Measurements from ENCODE around the gene SNCB.
A peak's percentile ranks its signal among the peaks of the same experiment; 100 is the strongest.

Gene SNCB

GRCh38 chr5:176609724-176610434, 20.5 kb downstream of the SNCB start, which contains the start of gene GPRIN1:
TSS of gene GPRIN1 (minus strand) at chr5:176610156. CDS start at chr5:176599834, 10,322 bp downstream.
- H2AK5ac ChIP-seq (ENCODE audit: low read length): no peak within 1 kb of the TSS
- peak within 1 kb of the TSS; percentile 25 for H4K8ac ChIP-seq (ENCODE audit: low read depth, low read length)
- H3K9me3 ChIP-seq (ENCODE audit: insufficient read depth, low read depth, low read length): no peaks in the 10 kb centered on the region
- H3K23ac ChIP-seq (ENCODE audit: low read length): no peak within 1 kb of the TSS
- H4K12ac ChIP-seq (ENCODE audit: low read depth, low read length): no peak within 1 kb of the TSS
- no peak within 1 kb of the TSS for H3K4ac ChIP-seq (ENCODE audit: low read depth, low read length)
- no peaks in the 10 kb centered on the region for H3K36me3 ChIP-seq (ENCODE audit: control insufficient read depth in 1 of 2, insufficient read depth in 2 of 2, low read length in 2 of 2)
- peak; percentile 29 to 77 for DNase-seq
- H2BK120ac ChIP-seq (ENCODE audit: insufficient read depth, low read length, poor library complexity): no peak within 1 kb of the TSS
- H3K27ac ChIP-seq (ENCODE audit: low read depth, low read length): no peak within 1 kb of the TSS
- H3K4me2 ChIP-seq (ENCODE audit: low read length): peak within 1 kb of the TSS; percentile 65
- no peaks in the 10 kb centered on the region for H3K79me2 ChIP-seq (ENCODE audit: control insufficient read depth, insufficient read depth, low read length, poor library complexity)
- no peak within 1 kb of the TSS for H4K91ac ChIP-seq (ENCODE audit: low read depth, low read length)
- peaks cover 4 to 7% of the 10 kb centered on the region in 2 experiments for H3K4me1 ChIP-seq (ENCODE audit: control insufficient read depth in 1 of 2, insufficient read depth in 2 of 2, low read length in 2 of 2)
- H3K14ac ChIP-seq (ENCODE audit: low read length): no peak within 1 kb of the TSS
- no peak within 1 kb of the TSS for H2BK12ac ChIP-seq (ENCODE audit: low read length)
- H3K27me3 ChIP-seq (ENCODE audit: insufficient read depth, low read length): no peaks in the 10 kb centered on the region
- no peak within 1 kb of the TSS for H3K9ac ChIP-seq (ENCODE audit: low read length)
- peak within 1 kb of the TSS; percentile 69 for H3K4me3 ChIP-seq (ENCODE audit: low read depth, low read length)
- H3K79me1 ChIP-seq (ENCODE audit: low read length): no peaks in the 10 kb centered on the region
- H3K18ac ChIP-seq (ENCODE audit: low read length): no peak within 1 kb of the TSS
- no peak within 1 kb of the TSS for H2BK5ac ChIP-seq (ENCODE audit: low read depth, low read length, poor library complexity)
- peak within 1 kb of the TSS; percentile 77 for H2AFZ ChIP-seq (ENCODE audit: insufficient read depth, low read length, poor library complexity)
- WGBS (ENCODE audit: extremely low coverage, insufficient coverage, insufficient read length): no CpG with 5 or more reads among the region's 101 CpGs

GRCh38 chr5:176608937-176609723, 21.2 kb downstream of the SNCB start:
- H4K12ac ChIP-seq (ENCODE audit: low read depth, low read length): no peak overlapping the region
- H3K79me2 ChIP-seq (ENCODE audit: control insufficient read depth, insufficient read depth, low read length, poor library complexity): no peaks in the 10 kb centered on the region
- H3K23ac ChIP-seq (ENCODE audit: low read length): no peak overlapping the region
- H4K8ac ChIP-seq (ENCODE audit: low read depth, low read length): no peak overlapping the region
- no peak overlapping the region for H3K4ac ChIP-seq (ENCODE audit: low read depth, low read length)
- no peaks in the 10 kb centered on the region for H3K79me1 ChIP-seq (ENCODE audit: low read length)
- no peaks in the 10 kb centered on the region for H3K36me3 ChIP-seq (ENCODE audit: control insufficient read depth in 1 of 2, insufficient read depth in 2 of 2, low read length in 2 of 2)
- no CpG with 5 or more reads among the region's 46 CpGs for WGBS (ENCODE audit: extremely low coverage, insufficient coverage, insufficient read length)
- no peak overlapping the region for H3K27ac ChIP-seq (ENCODE audit: low read depth, low read length)
- no peaks in the 10 kb centered on the region for H3K9me3 ChIP-seq (ENCODE audit: insufficient read depth, low read depth, low read length)
- no peak overlapping the region for H2BK12ac ChIP-seq (ENCODE audit: low read length)
- H3K4me1 ChIP-seq (ENCODE audit: control insufficient read depth in 1 of 2, insufficient read depth in 2 of 2, low read length in 2 of 2): peaks cover 4 to 7% of the 10 kb centered on the region in 2 experiments
- no peak for DNase-seq
- H3K4me3 ChIP-seq (ENCODE audit: low read depth, low read length): peak overlapping the region; percentile 50
- no peak overlapping the region for H2BK120ac ChIP-seq (ENCODE audit: insufficient read depth, low read length, poor library complexity)
- no peak overlapping the region for H3K9ac ChIP-seq (ENCODE audit: low read length)
- H3K4me2 ChIP-seq (ENCODE audit: low read length): peak overlapping the region; percentile 56
- H3K18ac ChIP-seq (ENCODE audit: low read length): no peak overlapping the region
- no peak overlapping the region for H3K14ac ChIP-seq (ENCODE audit: low read length)
- H4K91ac ChIP-seq (ENCODE audit: low read depth, low read length): no peak overlapping the region
- H2AK5ac ChIP-seq (ENCODE audit: low read length): no peak overlapping the region
- H3K27me3 ChIP-seq (ENCODE audit: insufficient read depth, low read length): no peaks in the 10 kb centered on the region
- no peak overlapping the region for H2AFZ ChIP-seq (ENCODE audit: insufficient read depth, low read length, poor library complexity)
- no peak overlapping the region for H2BK5ac ChIP-seq (ENCODE audit: low read depth, low read length, poor library complexity)

GRCh38 chr5:176608142-176608705, 22.1 kb downstream of the SNCB start:
- Histone ChIP-seq H3K79me2 (ENCODE audit: control insufficient read depth, insufficient read depth, low read length, poor library complexity) (no peaks in the 10 kb centered on the region), H2AK5ac (ENCODE audit: low read length) (no peak overlapping the region), H3K4me1 (ENCODE audit: control insufficient read depth in 1 of 2, insufficient read depth in 2 of 2, low read length in 2 of 2) (peaks cover 4 to 7% of the 10 kb centered on the region in 2 experiments), H3K18ac (ENCODE audit: low read length) (no peak overlapping the region), H3K4me3 (ENCODE audit: low read depth, low read length) (no peak overlapping the region), H3K14ac (ENCODE audit: low read length) (no peak overlapping the region), H3K4me2 (ENCODE audit: low read length) (no peak overlapping the region), H3K9ac (ENCODE audit: low read length) (no peak overlapping the region), H2BK12ac (ENCODE audit: low read length) (no peak overlapping the region), H3K4ac (ENCODE audit: low read depth, low read length) (no peak overlapping the region), H3K27ac (ENCODE audit: low read depth, low read length) (no peak overlapping the region), H2AFZ (ENCODE audit: insufficient read depth, low read length, poor library complexity) (no peak overlapping the region), H2BK5ac (ENCODE audit: low read depth, low read length, poor library complexity) (no peak overlapping the region), H4K91ac (ENCODE audit: low read depth, low read length) (no peak overlapping the region), H4K12ac (ENCODE audit: low read depth, low read length) (no peak overlapping the region), H3K79me1 (ENCODE audit: low read length) (no peaks in the 10 kb centered on the region), H3K27me3 (ENCODE audit: insufficient read depth, low read length) (no peaks in the 10 kb centered on the region), H3K23ac (ENCODE audit: low read length) (no peak overlapping the region), H3K36me3 (ENCODE audit: control insufficient read depth in 1 of 2, insufficient read depth in 2 of 2, low read length in 2 of 2) (no peaks in the 10 kb centered on the region), H2BK120ac (ENCODE audit: insufficient read depth, low read length, poor library complexity) (no peak overlapping the region), H3K9me3 (ENCODE audit: insufficient read depth, low read depth, low read length) (no peaks in the 10 kb centered on the region), H4K8ac (ENCODE audit: low read depth, low read length) (no peak overlapping the region)
- peak in 1 of 2 donors; percentile 13 for DNase-seq
- WGBS (ENCODE audit: extremely low coverage, insufficient coverage, insufficient read length): no CpG with 5 or more reads among the region's 4 CpGs

- no peak overlapping the region for H3K14ac ChIP-seq (ENCODE audit: low read length)
- no peak overlapping the region for H3K4ac ChIP-seq (ENCODE audit: low read depth, low read length)
- H3K9me3 ChIP-seq (ENCODE audit: insufficient read depth, low read depth, low read length): peaks cover 1% of the 10 kb centered on the region
- no peak overlapping the region for H4K12ac ChIP-seq (ENCODE audit: low read depth, low read length)
- H3K23ac ChIP-seq (ENCODE audit: low read length): no peak overlapping the region
- H3K79me2 ChIP-seq (ENCODE audit: control insufficient read depth, insufficient read depth, low read length, poor library complexity): no peaks in the 10 kb centered on the region
- no peak overlapping the region for H2AFZ ChIP-seq (ENCODE audit: insufficient read depth, low read length, poor library complexity)
- no peak overlapping the region for H2AK5ac ChIP-seq (ENCODE audit: low read length)
- no peak overlapping the region for H2BK120ac ChIP-seq (ENCODE audit: insufficient read depth, low read length, poor library complexity)
- peaks cover 4 to 7% of the 10 kb centered on the region in 2 experiments for H3K4me1 ChIP-seq (ENCODE audit: control insufficient read depth in 1 of 2, insufficient read depth in 2 of 2, low read length in 2 of 2)
- no peaks in the 10 kb centered on the region for H3K36me3 ChIP-seq (ENCODE audit: control insufficient read depth in 1 of 2, insufficient read depth in 2 of 2, low read length in 2 of 2)
- no peak overlapping the region for H2BK5ac ChIP-seq (ENCODE audit: low read depth, low read length, poor library complexity)
- no peak overlapping the region for H3K27ac ChIP-seq (ENCODE audit: low read depth, low read length)
- DNase-seq: no peak
- no peak overlapping the region for H3K4me3 ChIP-seq (ENCODE audit: low read depth, low read length)
- no CpG with 5 or more reads among the region's 3 CpGs for WGBS (ENCODE audit: extremely low coverage, insufficient coverage, insufficient read length)
- no peak overlapping the region for H3K9ac ChIP-seq (ENCODE audit: low read length)
- no peaks in the 10 kb centered on the region for H3K79me1 ChIP-seq (ENCODE audit: low read length)
- no peaks in the 10 kb centered on the region for H3K27me3 ChIP-seq (ENCODE audit: insufficient read depth, low read length)
- H3K18ac ChIP-seq (ENCODE audit: low read length): no peak overlapping the region
- H4K91ac ChIP-seq (ENCODE audit: low read depth, low read length): no peak overlapping the region
- H4K8ac ChIP-seq (ENCODE audit: low read depth, low read length): no peak overlapping the region
- no peak overlapping the region for H2BK12ac ChIP-seq (ENCODE audit: low read length)
- no peak overlapping the region for H3K4me2 ChIP-seq (ENCODE audit: low read length)
Measured at GRCh38 chr5:176606875-176607274, 23.5 kb downstream of the SNCB start.
